ENCODE data around the gene SLAMF1. TPM values are rescaled to one million over a fixed set of nuclear protein-coding genes. Genes with fewer than 3 reads are reported as not detected.

The SLAMF1 gene
- total and polyA plus RNA-seq, 2 of the 13 experiments (the other 11 are each of a cell fraction or from before 2014, with no cell fraction given) = not detected

- TF ChIP-seq PATZ1 (CRISPR knock-in tag; IDR thresholded peaks at IDR 0.05) (no peak), ATF7 (IDR thresholded peaks at IDR 0.05) (no peak), ATF7 (CRISPR knock-in tag; IDR thresholded peaks at IDR 0.05) (no peak), GFI1 (CRISPR knock-in tag; IDR thresholded peaks at IDR 0.05; ENCODE audit: borderline replicate concordance) (no peak), HMG20B (CRISPR knock-in tag; conservative IDR thresholded peaks at IDR 0.05) (no peak), RFXAP (CRISPR knock-in tag; IDR thresholded peaks at IDR 0.05; ENCODE audit: borderline replicate concordance) (no peak), ZMYM3 (CRISPR knock-in tag; IDR thresholded peaks at IDR 0.05) (no peak)
Observed at GRCh38 chr1:160567858-160568682, 78.8 kb downstream of the SLAMF1 start (continued).

GRCh38 chr1:160567341-160567740 lies 79.5 kb downstream of the SLAMF1 start:
- CTCF ChIA-PET (ENCODE audit: low intra/inter-chr PET ratio, low total read pairs) = no interaction called here
- in situ Hi-C loops (cut with HindIII; ENCODE audit: extremely low pct_ligation_motif_present, low pct_unique_long_range_greater_than_20kb) = no loop called here

More at GRCh38 chr1:160567341-160567740, 79.5 kb downstream of the SLAMF1 start:
- ATAC-seq = no peak
- Histone ChIP-seq H3K4me2 (ENCODE audit: low read depth, low read length) (no peak overlapping the region), H3K27ac (ENCODE audit: extremely low read length, insufficient read depth, low read length) (no peak overlapping the region), H3K4me1 (ENCODE audit: insufficient read depth, low read length) (no peaks in the 10 kb centered on the region), H3K27me3 (ENCODE audit: control insufficient read depth in 1 of 2, insufficient read depth in 2 of 2, low read length in 2 of 2) (no peaks in the 10 kb centered on the region), H3K9me3 (ENCODE audit: low read length) (peaks cover 9% of the 10 kb centered on the region), H4K20me1 (ENCODE audit: insufficient read depth, low read length) (no peaks in the 10 kb centered on the region), H2AFZ (ENCODE audit: low read length) (no peak overlapping the region), H3K9ac (ENCODE audit: insufficient read depth, low read depth, low read length) (no peak overlapping the region), H3K36me3 (replicated peaks in 1 of 2; ENCODE audit: control insufficient read depth in 1 of 2, insufficient read depth in 2 of 2, low read length in 2 of 2) (no peaks in the 10 kb centered on the region), H3K79me2 (ENCODE audit: insufficient read depth, low read length) (no peaks in the 10 kb centered on the region), H3K4me3 (replicated peaks in 1 of 3; ENCODE audit: insufficient read depth in 1 of 3, low read depth in 2 of 3, low read length in 3 of 3) (no peak overlapping the region)
- no peak for FAIRE-seq
- TF ChIP-seq NFE2 (CRISPR knock-in tag; IDR thresholded peaks at IDR 0.05) (no peak), RBM22 (optimal IDR thresholded peaks at IDR 0.05; ENCODE audit: low read length) (no peak), ZBTB2 (CRISPR knock-in tag; IDR thresholded peaks at IDR 0.05; ENCODE audit: low read depth) (no peak), MYPOP (CRISPR knock-in tag; IDR thresholded peaks at IDR 0.05) (no peak), KDM2A (CRISPR knock-in tag; IDR thresholded peaks at IDR 0.05; ENCODE audit: borderline replicate concordance, low read depth) (no peak), ZNF205 (CRISPR knock-in tag; IDR thresholded peaks at IDR 0.05) (no peak)
- intact Hi-C loops (cut with micrococcal nuclease; ENCODE audit: unreplicated experiment) = no loop called here
- no peak for DNase-seq (ENCODE audit: low spot score)
- BruUV-seq (replicated peaks) = no TSS peak
- POLR2A ChIA-PET = no interaction called here
- 61% methylated on average over 5 of the region's 5 CpGs for WGBS (ENCODE audit: low lambda C conversion rate)
